Measurements from ENCODE around the gene RASAL2. TPM values are rescaled to one million over a fixed set of nuclear protein-coding genes. Genes with fewer than 3 reads are reported as not detected.
"Not testable (repeated sequence)": the region's sequence is repeated elsewhere in the genome, so short reads cannot be mapped to it uniquely, and the experiment has no call there.

The RASAL2 gene
- total and polyA plus RNA-seq, 2 donors (not counting 1 experiment from before 2014, with no cell fraction given) = 11.9 to 21.8 TPM

DNA sequence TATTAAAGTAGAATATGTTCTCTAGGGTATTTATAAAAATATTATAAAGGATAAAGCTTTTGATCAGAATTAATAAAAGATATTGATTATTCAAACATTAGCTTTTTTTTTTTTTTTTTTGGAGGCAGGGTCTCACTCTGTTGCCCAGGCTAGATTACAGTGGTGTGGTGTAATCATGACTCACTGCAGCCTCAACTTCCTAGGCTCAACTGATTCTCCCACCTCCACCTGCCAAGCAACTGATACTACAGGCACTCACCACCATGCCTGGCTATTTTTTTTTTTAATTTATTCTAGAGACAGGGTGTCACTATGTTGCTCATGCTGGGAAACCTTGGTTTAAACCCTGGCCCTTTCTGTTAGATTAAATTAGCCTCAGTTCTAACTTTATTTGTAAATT lies 214.5 kb downstream of the RASAL2 start:
- no peaks in the 10 kb centered on the region for H3K27me3 ChIP-seq (ENCODE audit: control insufficient read depth, insufficient read depth, low read length)
- H3K36me3 ChIP-seq (ENCODE audit: control insufficient read depth, insufficient read depth, low read length) = no peaks in the 10 kb centered on the region
- no peak overlapping the region for H2AFZ ChIP-seq (ENCODE audit: low read length)
- no peak overlapping the region for H3K4me2 ChIP-seq (ENCODE audit: extremely low read depth, insufficient read depth, low read length)
- no peak overlapping the region for H3K27ac ChIP-seq (ENCODE audit: insufficient read depth, low read length)
- no peak for TF ChIP-seq EZH2 (IDR thresholded peaks at IDR 0.05; ENCODE audit: low read length, missing control alignments)
- TF ChIP-seq, protein P1, sequence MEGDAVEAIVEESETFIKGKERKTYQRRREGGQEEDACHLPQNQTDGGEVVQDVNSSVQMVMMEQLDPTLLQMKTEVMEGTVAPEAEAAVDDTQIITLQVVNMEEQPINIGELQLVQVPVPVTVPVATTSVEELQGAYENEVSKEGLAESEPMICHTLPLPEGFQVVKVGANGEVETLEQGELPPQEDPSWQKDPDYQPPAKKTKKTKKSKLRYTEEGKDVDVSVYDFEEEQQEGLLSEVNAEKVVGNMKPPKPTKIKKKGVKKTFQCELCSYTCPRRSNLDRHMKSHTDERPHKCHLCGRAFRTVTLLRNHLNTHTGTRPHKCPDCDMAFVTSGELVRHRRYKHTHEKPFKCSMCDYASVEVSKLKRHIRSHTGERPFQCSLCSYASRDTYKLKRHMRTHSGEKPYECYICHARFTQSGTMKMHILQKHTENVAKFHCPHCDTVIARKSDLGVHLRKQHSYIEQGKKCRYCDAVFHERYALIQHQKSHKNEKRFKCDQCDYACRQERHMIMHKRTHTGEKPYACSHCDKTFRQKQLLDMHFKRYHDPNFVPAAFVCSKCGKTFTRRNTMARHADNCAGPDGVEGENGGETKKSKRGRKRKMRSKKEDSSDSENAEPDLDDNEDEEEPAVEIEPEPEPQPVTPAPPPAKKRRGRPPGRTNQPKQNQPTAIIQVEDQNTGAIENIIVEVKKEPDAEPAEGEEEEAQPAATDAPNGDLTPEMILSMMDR (conservative IDR thresholded peaks at IDR 0.05 in 1 of 2, IDR thresholded peaks at IDR 0.05 in 1 of 2; ENCODE audit: low read depth in 1 of 2, low read length in 2 of 2) = no peak
- H3K9me3 ChIP-seq (ENCODE audit: control insufficient read depth, insufficient read depth, low read depth, low read length) = no peaks in the 10 kb centered on the region
- H3K9ac ChIP-seq (ENCODE audit: insufficient read depth, low read length) = no peak overlapping the region
- H3K4me3 ChIP-seq (replicated peaks in 1 of 4; ENCODE audit: control extremely low read depth in 1 of 4, insufficient read depth in 1 of 4, low read depth in 3 of 4, low read length in 4 of 4) = no peak overlapping the region
- DNase-seq (ENCODE audit: low read depth in 2 of 2) = no peak
- peaks cover 8% of the 10 kb centered on the region for H3K4me1 ChIP-seq (ENCODE audit: control insufficient read depth, extremely low read depth, insufficient read depth, low read length)
- no peaks in the 10 kb centered on the region for H4K20me1 ChIP-seq (ENCODE audit: control insufficient read depth, extremely low read depth, insufficient read depth, low read length)
- no peaks in the 10 kb centered on the region for H3K79me2 ChIP-seq (ENCODE audit: control insufficient read depth, insufficient read depth, low read length)

DNA sequence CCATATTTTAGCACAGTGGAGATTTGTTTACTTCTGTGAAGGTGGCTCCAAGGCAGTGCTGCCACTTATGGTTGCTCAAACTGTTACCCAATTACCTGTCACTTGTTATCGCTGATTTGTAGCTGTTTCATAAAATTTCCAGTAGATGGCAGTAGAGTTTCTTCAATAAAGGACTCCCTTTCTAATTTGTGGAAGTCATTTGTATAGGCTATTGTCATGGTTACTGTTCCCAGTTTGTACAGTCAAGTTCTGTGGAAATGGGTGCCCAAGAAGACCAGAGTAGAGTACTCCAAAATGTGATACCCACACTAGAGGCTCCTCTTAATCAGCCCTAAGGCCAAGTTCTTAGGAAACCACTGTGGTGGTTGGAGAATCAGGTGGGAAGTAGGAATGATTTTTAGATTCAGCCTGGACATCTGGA lies 216.8 kb downstream of the RASAL2 start:
- H3K27me3 ChIP-seq (ENCODE audit: control insufficient read depth, insufficient read depth, low read length) = no peaks in the 10 kb centered on the region
- H3K4me1 ChIP-seq (ENCODE audit: control insufficient read depth, extremely low read depth, insufficient read depth, low read length) = peaks cover 8% of the 10 kb centered on the region
- no peak overlapping the region for H3K4me2 ChIP-seq (ENCODE audit: extremely low read depth, insufficient read depth, low read length)
- TF ChIP-seq, protein P1 (conservative IDR thresholded peaks at IDR 0.05 in 1 of 2, IDR thresholded peaks at IDR 0.05 in 1 of 2; ENCODE audit: low read depth in 1 of 2, low read length in 2 of 2) = peak; percentile 58 to 65
- TF ChIP-seq EZH2 (IDR thresholded peaks at IDR 0.05; ENCODE audit: low read length, missing control alignments) = no peak
- no peaks in the 10 kb centered on the region for H3K9me3 ChIP-seq (ENCODE audit: control insufficient read depth, insufficient read depth, low read depth, low read length)
- H3K79me2 ChIP-seq (ENCODE audit: control insufficient read depth, insufficient read depth, low read length) = no peaks in the 10 kb centered on the region
- H4K20me1 ChIP-seq (ENCODE audit: control insufficient read depth, extremely low read depth, insufficient read depth, low read length) = no peaks in the 10 kb centered on the region
- H3K27ac ChIP-seq (ENCODE audit: insufficient read depth, low read length) = peak overlapping the region; percentile 45
- DNase-seq (ENCODE audit: low read depth in 2 of 2) = peak; percentile 74 to 88
- H3K4me3 ChIP-seq (replicated peaks in 1 of 4; ENCODE audit: control extremely low read depth in 1 of 4, insufficient read depth in 1 of 4, low read depth in 3 of 4, low read length in 4 of 4) = no peak overlapping the region
- H3K9ac ChIP-seq (ENCODE audit: insufficient read depth, low read length) = no peak overlapping the region
- H3K36me3 ChIP-seq (ENCODE audit: control insufficient read depth, insufficient read depth, low read length) = no peaks in the 10 kb centered on the region
- no peak overlapping the region for H2AFZ ChIP-seq (ENCODE audit: low read length)

DNA sequence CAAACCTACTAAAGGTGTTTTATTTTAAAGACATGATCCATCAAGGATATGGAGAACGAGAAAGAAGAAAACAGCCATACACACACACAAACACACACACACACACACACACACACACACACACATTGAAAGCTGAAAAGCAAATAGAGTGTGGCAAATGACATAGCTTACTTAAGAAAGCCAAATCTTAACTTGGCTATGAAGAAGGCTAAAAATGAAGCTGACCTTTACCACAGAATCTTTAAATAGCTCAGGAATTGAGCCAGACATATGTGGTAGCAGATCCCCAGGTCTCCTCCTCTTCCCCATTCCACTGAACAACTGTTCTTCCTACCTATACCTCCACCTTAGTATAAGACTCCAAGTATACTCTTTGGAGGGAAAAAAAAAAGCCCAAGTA lies 217.3 kb downstream of the RASAL2 start:
- H4K20me1 ChIP-seq (ENCODE audit: control insufficient read depth, extremely low read depth, insufficient read depth, low read length) = no peaks in the 10 kb centered on the region
- H3K4me1 ChIP-seq (ENCODE audit: control insufficient read depth, extremely low read depth, insufficient read depth, low read length) = peaks cover 8% of the 10 kb centered on the region
- no peaks in the 10 kb centered on the region for H3K27me3 ChIP-seq (ENCODE audit: control insufficient read depth, insufficient read depth, low read length)
- no peak overlapping the region for H3K9ac ChIP-seq (ENCODE audit: insufficient read depth, low read length)
- no peak overlapping the region for H2AFZ ChIP-seq (ENCODE audit: low read length)
- H3K27ac ChIP-seq (ENCODE audit: insufficient read depth, low read length) = peak overlapping the region; percentile 45
- no peaks in the 10 kb centered on the region for H3K36me3 ChIP-seq (ENCODE audit: control insufficient read depth, insufficient read depth, low read length)
- peak; percentile 33 to 62 for DNase-seq (ENCODE audit: low read depth in 2 of 2)
- no peaks in the 10 kb centered on the region for H3K9me3 ChIP-seq (ENCODE audit: control insufficient read depth, insufficient read depth, low read depth, low read length)
- H3K4me3 ChIP-seq (replicated peaks in 1 of 4; ENCODE audit: control extremely low read depth in 1 of 4, insufficient read depth in 1 of 4, low read depth in 3 of 4, low read length in 4 of 4) = no peak overlapping the region
- TF ChIP-seq EZH2 (IDR thresholded peaks at IDR 0.05; ENCODE audit: low read length, missing control alignments) = no peak
- TF ChIP-seq, protein P1 (conservative IDR thresholded peaks at IDR 0.05 in 1 of 2, IDR thresholded peaks at IDR 0.05 in 1 of 2; ENCODE audit: low read depth in 1 of 2, low read length in 2 of 2) = no peak
- H3K4me2 ChIP-seq (ENCODE audit: extremely low read depth, insufficient read depth, low read length) = peak overlapping the region; percentile 25
- H3K79me2 ChIP-seq (ENCODE audit: control insufficient read depth, insufficient read depth, low read length) = no peaks in the 10 kb centered on the region

DNA sequence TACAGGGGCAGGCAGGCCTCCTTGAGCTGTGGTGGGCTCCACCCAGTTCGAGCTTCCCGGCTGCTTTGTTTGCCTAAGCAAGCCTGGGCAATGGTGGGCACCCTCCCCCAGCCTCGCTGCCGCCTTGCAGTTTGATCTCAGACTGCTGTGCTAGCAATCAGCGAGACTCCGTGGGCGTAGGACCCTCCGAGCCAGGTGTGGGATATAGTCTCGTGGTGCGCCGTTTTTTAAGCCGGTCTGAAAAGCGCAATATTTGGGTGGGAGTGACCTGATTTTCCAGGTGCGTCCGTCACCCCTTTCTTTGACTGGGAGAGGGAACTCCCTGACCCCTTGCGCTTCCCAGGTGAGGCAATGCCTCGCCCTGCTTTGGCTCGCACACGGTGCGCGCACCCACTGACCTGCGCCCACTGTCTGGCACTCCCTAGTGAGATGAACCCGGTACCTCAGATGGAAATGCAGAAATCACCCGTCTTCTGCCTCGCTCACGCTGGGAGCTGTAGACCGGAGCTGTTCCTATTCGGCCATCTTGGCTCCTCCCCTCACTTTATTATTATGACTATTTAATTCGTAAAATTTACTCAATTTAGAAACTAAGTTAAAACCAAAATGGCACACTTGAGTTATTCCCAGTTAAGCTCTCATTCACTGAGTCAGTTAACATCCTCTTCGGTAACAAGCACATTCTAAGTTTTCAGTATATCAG lies 226.5 kb downstream of the RASAL2 start:
- H3K79me2 ChIP-seq (ENCODE audit: control insufficient read depth, insufficient read depth, low read length); H4K20me1 ChIP-seq (ENCODE audit: control insufficient read depth, extremely low read depth, insufficient read depth, low read length); H2AFZ ChIP-seq (ENCODE audit: low read length); H3K36me3 ChIP-seq (ENCODE audit: control insufficient read depth, insufficient read depth, low read length); H3K27ac ChIP-seq (ENCODE audit: insufficient read depth, low read length); H3K9ac ChIP-seq (ENCODE audit: insufficient read depth, low read length); H3K9me3 ChIP-seq (ENCODE audit: control insufficient read depth, insufficient read depth, low read depth, low read length); H3K27me3 ChIP-seq (ENCODE audit: control insufficient read depth, insufficient read depth, low read length); H3K4me2 ChIP-seq (ENCODE audit: extremely low read depth, insufficient read depth, low read length); H3K4me1 ChIP-seq (ENCODE audit: control insufficient read depth, extremely low read depth, insufficient read depth, low read length); H3K4me3 ChIP-seq (replicated peaks in 1 of 4; ENCODE audit: control extremely low read depth in 1 of 4, insufficient read depth in 1 of 4, low read depth in 3 of 4, low read length in 4 of 4); DNase-seq (ENCODE audit: low read depth in 2 of 2): not testable (repeated sequence)
